Muscle of back (tissue), 13 donors: ENCODE measurements around the gene CYSRT1. TPM values are rescaled to one million over a fixed set of nuclear protein-coding genes. Genes with fewer than 3 reads are reported as not detected.
A peak's percentile ranks its signal among the peaks of the same experiment; 100 is the strongest.

Experiments
- DNase-seq, 3 donors: peaks; one replicate each; pipeline versions ENCODE4 v3.0.0 to v3.0.0-alpha.2; 2013
- long read RNA-seq, 9 donors: transcript quantifications; one replicate each; lab custom pipeline, GENCODE V29; 2026
- polyA plus RNA-seq, 10 donors: library from polyadenylated mRNA; unstranded; fragments of 120-200 nt; gene quantifications; one replicate each; pipeline ENCODE4 v1.2.1, GENCODE V29; 2013; ENCODE audit not compliant: insufficient read length in 10 of 10

The CYSRT1 gene
- polyA plus RNA-seq = 1 to 10 TPM in 9 of 10 donors, under 1 TPM in 1; 0.93 to 3.3 (median 2.0) TPM
- long read RNA-seq, donor 1 = 0 reads
- long read RNA-seq, donor 2 = 0 reads
- long read RNA-seq, donor 3 = 0 reads
- long read RNA-seq, donor 4 = 0 reads
- long read RNA-seq, donor 5 = 0 reads
- long read RNA-seq, donor 6 = 0 reads
- long read RNA-seq, donor 7 = 0 reads
- long read RNA-seq, donor 8 = 0 reads
- long read RNA-seq, donor 9 = 0 reads

DNA sequence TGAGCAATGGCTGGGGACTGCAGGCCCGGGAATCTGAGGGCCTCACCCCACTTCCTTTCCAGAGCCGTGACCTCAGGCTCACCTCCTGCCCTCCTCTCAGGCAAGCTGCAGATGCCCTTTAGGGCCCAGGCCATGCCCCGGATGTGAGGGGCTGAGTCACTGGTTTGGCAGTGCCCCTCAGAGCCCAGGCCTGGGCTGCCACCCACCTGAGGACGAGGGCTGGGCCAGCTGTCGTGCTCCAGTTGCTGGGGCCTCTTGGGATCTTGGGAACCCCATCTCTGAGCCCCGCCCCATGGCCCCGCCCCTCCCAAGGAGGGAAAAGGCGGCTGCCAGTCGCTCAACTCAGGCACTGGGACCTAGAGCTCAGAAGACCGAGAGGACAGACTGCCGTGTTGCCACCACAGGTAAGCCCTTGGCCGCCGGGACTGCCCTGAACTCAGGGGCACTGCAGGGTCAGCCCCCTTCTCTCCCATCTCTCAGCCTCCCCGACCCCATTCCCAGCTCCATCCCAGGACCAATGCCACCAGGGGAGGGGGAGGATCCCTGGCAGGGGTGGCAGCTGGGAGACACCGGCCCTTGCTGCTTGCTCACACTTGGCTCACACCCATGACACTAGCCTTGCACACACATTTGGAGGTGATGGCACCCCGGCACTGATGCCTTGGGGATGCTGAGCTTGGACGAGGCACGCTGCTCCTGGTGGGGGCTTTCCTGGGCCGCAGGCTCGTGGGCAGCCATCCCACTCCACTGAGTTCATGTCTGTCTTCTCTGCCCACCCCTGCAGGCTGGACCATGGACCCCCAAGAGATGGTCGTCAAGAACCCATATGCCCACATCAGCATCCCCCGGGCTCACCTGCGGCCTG, at the start of gene CYSRT1:
CYSRT1 (plus strand) TSS at position 345 of the 865 bp plus-strand sequence; CDS start at position 793, 448 bp downstream.
- DNase-seq = no peak

DNA sequence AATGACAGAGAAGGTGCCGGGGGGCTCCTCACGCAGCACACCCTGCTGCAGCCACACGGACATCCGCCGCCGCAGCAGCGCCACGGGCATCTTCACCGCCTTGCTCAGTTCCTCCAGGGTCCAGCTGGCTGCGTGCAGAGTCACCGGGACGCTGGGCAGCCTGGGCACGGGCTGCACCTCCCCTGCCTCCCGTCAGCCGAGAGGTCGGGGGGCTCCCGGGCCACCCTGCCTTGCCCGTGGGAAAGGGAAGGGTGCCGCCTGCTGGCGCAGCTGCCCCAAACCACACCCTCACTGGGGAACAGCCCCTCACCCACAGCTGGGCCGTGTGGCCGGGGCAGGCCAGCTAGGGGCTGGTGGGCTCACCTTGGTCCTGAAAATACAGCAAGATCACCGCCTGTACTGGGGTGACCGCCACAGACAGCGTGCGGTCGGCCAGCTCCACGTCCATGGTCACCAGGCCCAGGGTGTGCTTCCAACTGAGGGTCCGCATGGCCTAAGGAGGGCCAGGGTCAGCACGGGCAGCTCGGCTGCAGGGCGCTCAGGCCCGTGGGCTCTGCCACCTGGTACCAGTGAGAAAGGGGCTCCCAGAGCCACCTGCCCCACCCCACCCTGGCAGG, 49.5 kb upstream of the CYSRT1 start:
- no peak for DNase-seq

DNA sequence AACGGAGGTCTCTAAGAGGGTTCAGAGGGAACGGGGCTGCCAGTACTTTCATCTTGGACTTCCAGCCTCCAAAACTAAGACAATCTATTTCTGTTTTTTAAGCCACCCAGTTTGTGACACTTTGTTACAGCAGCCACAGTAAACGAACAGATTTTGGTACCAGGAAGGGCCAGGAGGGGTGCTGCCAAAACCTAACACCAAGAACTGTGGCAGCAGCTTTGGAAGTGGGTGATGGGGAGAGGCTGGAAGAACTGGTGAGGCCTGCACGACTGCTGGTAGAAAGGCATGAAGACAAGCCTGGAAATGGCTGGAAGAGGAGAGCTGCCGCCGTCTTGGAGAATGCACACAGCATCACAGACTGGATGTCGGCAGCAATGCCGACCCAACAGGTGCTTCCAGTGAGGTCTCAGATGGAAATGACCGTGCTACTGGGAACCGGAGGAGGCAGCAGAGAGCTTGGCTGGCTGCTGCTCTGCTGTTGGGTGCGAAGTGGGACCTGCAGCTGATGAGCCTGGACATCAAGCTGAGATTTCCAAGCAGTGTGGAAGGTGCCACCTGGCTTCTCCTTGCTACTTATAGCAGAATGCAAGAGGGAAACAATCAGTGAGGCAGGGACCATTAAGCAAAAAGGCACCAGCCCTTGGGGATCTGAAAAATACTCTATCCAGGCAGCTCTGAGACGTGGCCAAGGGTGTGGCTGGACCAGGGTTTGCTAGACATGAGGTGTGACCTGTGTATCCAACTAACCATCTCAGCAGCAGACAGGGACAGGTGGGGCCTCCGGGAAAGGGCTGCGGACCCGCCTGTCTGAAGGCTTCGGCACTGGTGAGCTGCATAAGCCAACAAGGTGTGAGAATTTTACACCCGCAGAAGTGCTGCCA, 48.4 kb upstream of the CYSRT1 start:
- DNase-seq = no peak

- no peak for DNase-seq
Observed at GRCh38 chr9:137178201-137178938, 46.6 kb upstream of the CYSRT1 start.

DNA sequence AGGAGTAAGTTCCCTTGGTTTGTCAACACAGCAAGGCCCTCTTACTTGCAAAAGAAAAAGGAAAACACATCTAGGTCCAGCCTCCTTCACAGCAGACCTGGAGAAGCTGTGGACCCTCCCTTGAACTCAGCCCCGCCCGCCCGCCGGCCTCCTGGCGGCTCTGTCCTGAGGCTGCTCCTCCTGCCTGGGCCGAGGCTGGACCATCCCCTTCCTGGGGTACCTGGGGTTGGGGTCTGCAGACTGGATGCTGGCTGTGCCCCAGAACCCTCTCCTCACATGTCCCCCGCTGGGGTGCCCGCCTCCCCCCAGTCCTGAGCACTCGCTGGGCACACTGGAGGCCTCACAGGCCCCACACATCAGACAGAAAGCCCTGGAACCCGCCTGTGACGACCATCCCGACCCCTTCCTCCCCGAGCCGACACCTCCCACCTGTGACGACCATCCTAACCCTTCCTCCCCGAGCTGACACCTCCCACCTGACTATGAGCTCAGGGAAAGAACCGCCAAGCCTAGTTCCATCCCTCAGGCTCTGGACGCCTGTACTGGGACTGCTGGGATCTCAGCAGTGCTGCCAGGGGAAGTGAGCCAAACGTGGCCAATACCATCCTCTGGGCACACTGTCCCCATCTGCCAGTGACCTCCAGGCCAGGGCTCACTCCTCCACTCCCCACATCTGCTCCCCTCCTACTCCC, 45.9 kb upstream of the CYSRT1 start:
- DNase-seq = no peak

- DNase-seq = no peak
Observed at GRCh38 chr9:137179761-137180160, 45.2 kb upstream of the CYSRT1 start.

GRCh38 chr9:137180491-137180890, 44.5 kb upstream of the CYSRT1 start:
- no peak for DNase-seq

DNA sequence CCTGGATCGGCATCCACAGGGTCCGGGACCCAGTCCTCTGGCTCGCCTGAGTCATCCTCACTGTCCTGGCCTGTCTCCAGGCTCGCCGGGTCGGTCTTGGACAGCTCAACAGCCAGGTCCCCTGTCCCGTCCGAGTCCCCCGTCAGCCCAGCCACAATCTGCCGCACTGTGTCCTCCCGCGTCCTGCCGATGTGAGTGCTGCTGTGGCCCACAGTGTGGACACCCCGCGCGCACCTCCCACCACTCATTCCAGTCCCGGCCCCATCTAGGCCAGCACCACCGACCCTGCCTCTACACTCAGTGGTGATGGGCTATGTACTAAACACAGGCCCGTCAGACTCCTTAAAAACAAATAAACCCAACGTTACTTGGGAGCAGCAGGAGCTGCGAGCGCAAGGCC, 43.3 kb upstream of the CYSRT1 start:
- no peak for DNase-seq

DNA sequence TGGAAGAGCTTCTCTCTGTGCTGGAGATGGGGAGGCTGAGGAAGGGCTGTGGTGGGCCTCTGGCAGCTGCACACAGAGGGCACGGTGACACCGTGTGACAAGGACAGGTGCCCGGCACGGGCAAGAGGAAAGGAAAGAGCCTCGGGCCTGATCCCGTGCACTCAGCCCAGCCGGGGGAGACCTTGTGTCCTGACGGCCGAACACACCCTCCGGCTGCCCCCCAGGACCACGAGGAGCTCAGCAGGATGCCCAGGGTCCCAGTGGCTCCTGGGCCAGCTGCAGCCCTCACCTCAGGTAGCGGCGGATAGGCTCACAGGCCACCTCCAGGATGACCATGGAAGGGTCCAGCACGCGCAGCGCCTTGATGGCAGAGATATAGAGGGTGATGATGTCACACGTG, 42.1 kb upstream of the CYSRT1 start:
- DNase-seq = no peak

DNA sequence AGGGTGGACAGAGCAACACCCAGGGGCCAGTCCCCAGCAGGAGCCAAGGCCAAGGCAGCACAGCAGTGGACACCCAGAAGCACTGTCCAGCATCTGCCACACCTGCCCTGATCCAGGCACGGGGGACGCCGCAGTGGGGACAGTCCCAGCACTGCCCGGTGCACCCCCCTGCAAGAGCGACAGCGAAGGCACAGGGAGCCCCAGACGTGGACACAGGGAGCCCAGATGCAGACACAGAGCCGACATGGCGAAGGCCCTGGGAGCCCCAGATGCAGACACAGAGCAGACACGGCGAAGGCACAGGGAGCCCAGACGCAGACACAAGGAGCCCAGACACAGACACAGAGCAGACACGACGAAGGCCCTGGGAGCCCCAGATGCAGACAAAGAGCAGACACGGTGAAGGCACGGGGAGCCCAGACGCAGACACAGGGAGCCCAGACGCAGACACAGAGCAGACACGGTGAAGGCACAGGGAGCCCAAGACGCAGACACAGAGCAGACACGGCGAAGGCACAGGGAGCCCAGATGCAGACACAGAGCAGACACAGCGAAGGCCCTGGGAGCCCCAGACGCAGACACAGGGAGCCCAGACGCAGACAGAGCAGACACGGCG, 40.9 kb upstream of the CYSRT1 start:
- no peak for DNase-seq

DNA sequence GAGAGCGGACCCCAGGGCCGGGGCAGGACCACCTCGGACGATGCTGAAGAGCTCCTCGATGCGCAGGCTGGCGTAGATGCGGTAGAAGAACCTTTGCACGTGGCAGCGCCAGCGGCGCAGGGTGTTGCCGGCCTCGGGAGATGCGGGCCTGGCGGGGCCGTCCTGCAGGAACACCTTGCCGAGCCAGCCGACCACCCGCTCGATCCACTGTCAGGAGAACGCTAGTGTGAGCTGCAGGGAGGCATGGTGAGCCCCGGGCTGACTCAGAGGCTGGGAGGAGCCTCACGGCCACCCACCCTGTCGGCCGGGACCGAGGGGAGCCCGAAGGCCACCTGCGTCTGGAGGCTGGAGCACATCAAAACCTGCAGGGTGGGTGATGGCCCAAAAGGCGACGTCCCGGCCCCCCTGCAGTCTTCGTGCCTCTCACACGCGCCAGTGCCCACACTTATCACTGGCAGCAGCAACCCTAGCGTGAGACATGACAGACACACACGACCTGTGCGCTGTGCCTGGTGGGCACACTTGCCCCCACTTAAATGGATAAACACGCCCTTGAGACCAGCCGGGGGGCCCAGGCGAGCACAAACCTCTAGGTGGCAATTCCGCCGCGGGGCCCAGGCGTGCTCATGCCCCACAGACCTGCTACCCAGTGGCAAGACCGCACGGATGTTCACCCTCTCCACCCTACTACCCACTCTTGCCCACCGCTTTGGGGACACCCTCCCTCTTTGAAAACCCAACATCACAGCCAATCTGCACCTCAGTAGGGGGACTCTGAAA, 39.9 kb upstream of the CYSRT1 start:
- DNase-seq = no peak

GRCh38 chr9:137185921-137186320, 39.1 kb upstream of the CYSRT1 start:
- DNase-seq = no peak

DNA sequence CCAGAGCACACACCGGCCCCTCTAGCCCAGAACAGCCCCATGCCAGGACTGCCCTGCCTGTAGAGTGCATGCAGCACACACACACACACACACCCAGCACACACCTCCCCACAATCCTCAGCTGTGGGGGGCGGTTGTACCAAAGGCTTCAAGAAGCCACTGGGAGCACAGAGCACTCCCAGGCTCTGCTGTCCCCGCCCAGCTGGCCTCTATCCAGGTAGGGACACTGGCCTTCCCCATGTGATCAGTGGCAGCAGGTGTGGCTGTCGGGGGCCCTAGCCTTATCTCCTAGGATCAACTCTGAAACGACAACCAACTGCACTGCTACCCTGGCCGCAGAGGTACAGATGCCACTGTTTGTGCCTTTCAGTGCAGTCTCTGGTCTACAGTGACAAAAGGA, 38.6 kb upstream of the CYSRT1 start:
- no peak for DNase-seq

DNA sequence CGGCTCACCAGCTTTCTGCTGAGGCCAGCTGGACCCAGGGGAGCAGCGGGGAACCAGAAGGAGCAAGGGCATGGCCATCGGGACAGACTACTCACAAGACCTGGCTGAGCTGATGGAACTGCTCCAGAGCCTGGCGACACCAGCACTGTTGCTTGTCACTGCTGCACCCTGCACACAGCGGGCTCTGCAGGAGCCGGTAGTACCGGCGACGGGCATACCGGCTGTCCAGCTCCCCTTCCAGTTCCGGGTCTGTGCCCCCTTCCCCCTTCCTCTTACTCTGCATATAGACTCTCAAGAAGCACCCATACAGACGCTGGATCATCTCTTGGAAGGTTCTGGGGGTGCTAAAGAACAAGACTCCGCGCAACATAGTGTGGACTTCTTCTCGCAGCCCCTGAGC, 37.6 kb upstream of the CYSRT1 start:
- DNase-seq = no peak

DNA sequence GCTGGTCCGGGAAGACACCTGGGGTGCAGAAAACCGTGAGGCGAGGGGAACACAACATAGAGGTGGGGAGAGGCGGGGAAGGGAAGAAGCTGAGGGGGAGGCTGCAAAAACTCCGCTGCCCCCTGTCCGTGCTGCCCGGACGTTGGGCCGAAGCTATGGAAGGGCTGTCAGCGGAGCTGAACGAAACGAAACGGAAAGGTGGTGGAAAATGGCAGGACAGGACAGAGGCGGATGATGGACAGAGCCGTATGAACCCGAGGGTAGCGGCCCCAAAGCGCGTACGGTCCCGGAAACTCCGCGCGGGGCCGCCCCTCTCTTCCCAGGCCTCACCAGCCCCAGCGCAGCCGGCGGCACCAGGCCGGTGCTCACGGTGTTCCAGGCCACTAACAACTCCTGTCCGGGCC, 36.9 kb upstream of the CYSRT1 start:
- DNase-seq = no peak

DNA sequence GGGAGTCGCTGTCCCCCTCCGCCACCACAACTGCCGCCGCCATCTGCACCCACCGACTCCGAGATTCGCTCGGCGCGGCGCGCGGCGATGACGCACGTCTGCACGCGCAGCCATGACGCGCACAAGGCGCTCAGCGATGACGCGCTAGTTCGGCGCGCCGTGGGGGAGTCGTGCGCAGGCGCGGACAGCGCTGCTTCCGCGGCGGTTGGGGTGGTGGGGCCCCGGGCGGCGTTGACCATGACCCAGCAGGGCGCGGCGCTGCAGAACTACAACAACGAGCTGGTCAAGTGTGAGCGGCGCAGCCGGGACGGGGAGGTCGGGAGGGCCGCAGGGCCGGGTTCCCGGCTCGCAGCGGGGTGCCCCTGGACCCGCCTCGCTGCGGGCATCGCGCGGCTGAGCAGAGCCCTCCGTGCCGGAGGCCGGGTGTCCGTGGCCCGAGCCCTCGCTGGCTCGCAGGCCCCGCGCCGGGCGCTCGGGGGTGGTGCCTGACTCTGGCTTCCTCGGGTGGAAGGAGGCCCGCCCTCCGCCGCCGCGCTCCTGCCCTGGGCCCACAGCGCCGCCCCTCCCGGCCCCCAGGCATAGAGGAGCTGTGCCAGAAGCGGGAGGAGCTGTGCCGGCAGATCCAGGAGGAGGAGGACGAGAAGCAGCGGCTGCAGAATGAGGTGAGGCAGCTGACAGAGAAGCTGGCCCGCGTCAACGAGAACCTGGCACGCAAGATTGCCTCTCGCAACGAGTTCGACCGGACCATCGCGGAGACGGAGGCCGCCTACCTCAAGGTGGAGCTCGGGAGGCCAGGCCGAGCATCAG, 36.3 kb upstream of the CYSRT1 start, which contains the start of the genes ANAPC2 and SSNA1:
ANAPC2 (minus strand) TSS at position 71 of the 807 bp plus-strand sequence; CDS start at position 43, 28 bp downstream.
SSNA1 (plus strand) TSS at position 187 of the 807 bp plus-strand sequence; CDS start at position 238, 51 bp downstream.
- DNase-seq = peak; percentile 94 to 99 (median 99)

DNA sequence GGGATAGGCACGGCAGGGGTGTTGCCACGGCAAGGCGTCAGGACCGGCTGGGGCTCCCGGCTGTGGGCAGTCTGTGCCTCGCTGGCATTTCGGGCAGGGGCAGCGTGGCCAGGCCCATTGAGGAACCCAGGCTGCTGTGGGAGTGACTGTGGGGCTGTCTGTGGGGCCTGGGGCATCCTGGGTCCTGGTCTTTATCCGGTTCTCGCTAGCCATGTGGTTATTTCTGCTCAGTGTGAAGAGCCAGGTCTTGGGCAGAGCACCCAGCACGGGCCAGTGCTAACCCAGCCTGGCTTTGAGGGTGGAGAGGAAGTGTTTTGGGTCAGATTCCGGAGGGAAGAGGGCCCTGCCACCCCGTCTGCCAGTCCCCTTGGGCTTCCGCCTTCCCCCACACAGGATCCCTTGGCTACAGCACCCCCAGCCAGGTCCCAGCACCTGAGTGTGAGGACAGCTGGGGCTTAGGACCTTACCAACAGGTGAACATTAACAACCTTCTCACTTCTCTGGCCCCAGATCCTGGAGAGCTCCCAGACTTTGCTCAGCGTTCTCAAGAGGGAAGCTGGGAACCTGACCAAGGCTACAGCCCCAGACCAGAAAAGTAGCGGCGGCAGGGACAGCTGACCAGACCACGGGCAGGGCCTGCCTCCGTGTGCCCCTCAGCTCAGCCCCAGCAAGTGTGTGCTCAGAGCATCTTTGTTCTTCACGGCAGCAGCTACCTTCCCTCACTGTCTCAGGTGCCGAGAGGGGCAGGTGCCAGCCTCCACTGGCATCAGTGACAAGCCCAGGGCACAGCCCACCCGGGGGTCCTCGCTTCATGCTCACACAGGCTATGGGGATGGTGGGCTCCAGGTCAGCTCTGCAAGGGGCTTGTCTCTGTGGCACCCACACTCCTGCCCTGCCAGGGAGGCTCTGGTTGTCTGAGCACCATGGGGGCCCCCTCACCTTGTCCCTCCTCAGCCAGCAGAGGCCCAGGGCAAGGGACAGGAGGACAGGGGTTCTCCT, 35.4 kb upstream of the CYSRT1 start:
- DNase-seq = no peak
